ENCODE results near the gene PRSS22.

PRSS22 gene

GRCh38 chr16:2829501-2830354 lies 28.2 kb downstream of the PRSS22 start, which contains the start of gene ZG16B:
TSS of gene ZG16B (plus strand) at chr16:2830303. CDS start at chr16:2830442, 139 bp downstream.
- no peak for DNase-seq (ENCODE audit: low spot score)

- no peak for DNase-seq (ENCODE audit: low spot score)
Measured at GRCh38 chr16:2828876-2829430, 29.0 kb downstream of the PRSS22 start.

- DNase-seq (ENCODE audit: low spot score): no peak
Measured at GRCh38 chr16:2828521-2828840, 29.5 kb downstream of the PRSS22 start.

- no peak for DNase-seq (ENCODE audit: low spot score)
Measured at GRCh38 chr16:2827831-2828520, 30.0 kb downstream of the PRSS22 start.

GRCh38 chr16:2827374-2827791 lies 30.6 kb downstream of the PRSS22 start:
- DNase-seq (ENCODE audit: low spot score): no peak

- DNase-seq (ENCODE audit: low spot score): no peak
Measured at GRCh38 chr16:2826591-2827373, 31.2 kb downstream of the PRSS22 start.

- DNase-seq (ENCODE audit: low spot score): no peak
Measured at GRCh38 chr16:2825906-2826305, 32.1 kb downstream of the PRSS22 start.

GRCh38 chr16:2825049-2825742 lies 32.8 kb downstream of the PRSS22 start:
- DNase-seq (ENCODE audit: low spot score): no peak

- no peak for DNase-seq (ENCODE audit: low spot score)
Measured at GRCh38 chr16:2824626-2825025, 33.3 kb downstream of the PRSS22 start.

- DNase-seq (ENCODE audit: low spot score): no peak
Measured at GRCh38 chr16:2822496-2822895, 35.5 kb downstream of the PRSS22 start.

- DNase-seq (ENCODE audit: low spot score): no peak
Measured at GRCh38 chr16:2822158-2822495, 35.8 kb downstream of the PRSS22 start.

GRCh38 chr16:2821487-2822157 lies 36.3 kb downstream of the PRSS22 start:
- no peak for DNase-seq (ENCODE audit: low spot score)

GRCh38 chr16:2820836-2821486 lies 37.0 kb downstream of the PRSS22 start:
- DNase-seq (ENCODE audit: low spot score): no peak

GRCh38 chr16:2819939-2820835 lies 37.8 kb downstream of the PRSS22 start:
- DNase-seq (ENCODE audit: low spot score): no peak

GRCh38 chr16:2819179-2819938 lies 38.6 kb downstream of the PRSS22 start:
- DNase-seq (ENCODE audit: low spot score): no peak

GRCh38 chr16:2818272-2818876 lies 39.6 kb downstream of the PRSS22 start:
- no peak for DNase-seq (ENCODE audit: low spot score)

GRCh38 chr16:2817340-2818271 lies 40.4 kb downstream of the PRSS22 start:
- no peak for DNase-seq (ENCODE audit: low spot score)

All from SK-N-DZ (cell line).